Measurements from ENCODE around the gene DRGX.

Gene DRGX

GRCh38 chr10:49415846-49416245 lies 20.0 kb upstream of the DRGX start:
- no peak overlapping the region for H3K4me3 ChIP-seq (ENCODE audit: low read length)
- TF ChIP-seq CTCF (conservative IDR thresholded peaks at IDR 0.05; ENCODE audit: low read depth, low read length): no peak
- no peak for DNase-seq (ENCODE audit: low read depth)

- no peak overlapping the region for H3K4me3 ChIP-seq (ENCODE audit: low read length)
- TF ChIP-seq CTCF (conservative IDR thresholded peaks at IDR 0.05; ENCODE audit: low read depth, low read length): no peak
- no peak for DNase-seq (ENCODE audit: low read depth)
Observed at GRCh38 chr10:49415109-49415508, 19.2 kb upstream of the DRGX start.

GRCh38 chr10:49414496-49414895 lies 18.6 kb upstream of the DRGX start:
- no peak for DNase-seq (ENCODE audit: low read depth)
- no peak overlapping the region for H3K4me3 ChIP-seq (ENCODE audit: low read length)
- no peak for TF ChIP-seq CTCF (conservative IDR thresholded peaks at IDR 0.05; ENCODE audit: low read depth, low read length)

GRCh38 chr10:49412571-49412970 lies 16.7 kb upstream of the DRGX start:
- H3K4me3 ChIP-seq (ENCODE audit: low read length): no peak overlapping the region
- no peak for TF ChIP-seq CTCF (conservative IDR thresholded peaks at IDR 0.05; ENCODE audit: low read depth, low read length)
- DNase-seq (ENCODE audit: low read depth): no peak

- H3K4me3 ChIP-seq (ENCODE audit: low read length): no peak overlapping the region
- TF ChIP-seq CTCF (conservative IDR thresholded peaks at IDR 0.05; ENCODE audit: low read depth, low read length): no peak
- DNase-seq (ENCODE audit: low read depth): no peak
Observed at GRCh38 chr10:49410365-49411074, 14.6 kb upstream of the DRGX start.

GRCh38 chr10:49409755-49410154 lies 13.9 kb upstream of the DRGX start:
- no peak overlapping the region for H3K4me3 ChIP-seq (ENCODE audit: low read length)
- TF ChIP-seq CTCF (conservative IDR thresholded peaks at IDR 0.05; ENCODE audit: low read depth, low read length): no peak
- no peak for DNase-seq (ENCODE audit: low read depth)

GRCh38 chr10:49408519-49409306 lies 12.8 kb upstream of the DRGX start:
- H3K4me3 ChIP-seq (ENCODE audit: low read length): no peak overlapping the region
- no peak for DNase-seq (ENCODE audit: low read depth)
- peak; percentile 47 for TF ChIP-seq CTCF (conservative IDR thresholded peaks at IDR 0.05; ENCODE audit: low read depth, low read length)
